ENCODE results near the gene GJB4. TPM values are rescaled to one million over a fixed set of nuclear protein-coding genes. Genes with fewer than 3 reads are reported as not detected.

Gene GJB4
- polyA plus RNA-seq, 1 of the 3 experiments (the other 2 are of a cell fraction), result not detected

- H3K9me3 ChIP-seq, result no peaks in the 10 kb centered on the region
- no peaks in the 10 kb centered on the region; a peak in 1 of 4 replicates for H3K4me1 ChIP-seq (ENCODE audit: control insufficient read depth in 1 of 2, insufficient read depth in 2 of 2, low read depth in 1 of 2, low read length in 1 of 2)
- 43% methylated on average over 4 of the region's 4 CpGs for WGBS (ENCODE audit: low lambda C conversion rate)
- DNase-seq, result peak; percentile 21
- H3K4me3 ChIP-seq (ENCODE audit: low read depth in 2 of 2, low read length in 1 of 2), result no peak overlapping the region
- peak; percentile 68; the same call in 1 of the 2 replicates for TF ChIP-seq USF1 (IDR thresholded peaks at IDR 0.05; ENCODE audit: borderline replicate concordance, low read depth)
- TF ChIP-seq EP300 (IDR thresholded peaks at IDR 0.05; ENCODE audit: borderline replicate concordance in 1 of 2, low read depth in 1 of 2, low read length in 1 of 2), result no peak
- TF ChIP-seq USF2 (IDR thresholded peaks at IDR 0.05; ENCODE audit: borderline replicate concordance, low read depth, low read length), result no peak
- ChIA-PET CTCF (no interaction called here), POLR2A (no interaction called here)
- H3K36me3 ChIP-seq (replicated peaks in 1 of 2; ENCODE audit: control insufficient read depth in 1 of 2, insufficient read depth in 2 of 2, low read length in 1 of 2), result no peaks in the 10 kb centered on the region
- H3K9me2 ChIP-seq, result no peaks in the 10 kb centered on the region
- no peaks in the 10 kb centered on the region for H3F3A ChIP-seq (replicated peaks; ENCODE audit: insufficient read depth)
- no peaks in the 10 kb centered on the region for H4K20me1 ChIP-seq (ENCODE audit: insufficient read depth)
- H3K4me2 ChIP-seq, result no peak overlapping the region
- H3K27me3 ChIP-seq (ENCODE audit: insufficient read depth), result no peaks in the 10 kb centered on the region
- no peak overlapping the region for H2AFZ ChIP-seq (ENCODE audit: low read depth)
- H3K79me2 ChIP-seq (ENCODE audit: insufficient read depth), result no peaks in the 10 kb centered on the region
- no peak overlapping the region for H3K9ac ChIP-seq
- H3K27ac ChIP-seq (ENCODE audit: low read depth in 2 of 2, low read length in 1 of 2), result no peak overlapping the region
These were observed 48.1 kb upstream of the GJB4 start for GRCh38 chr1:34711485-34711884.

- TF ChIP-seq FOSL2 (IDR thresholded peaks at IDR 0.05; ENCODE audit: borderline replicate concordance, low read depth) (no peak), TEAD4 (IDR thresholded peaks at IDR 0.05; ENCODE audit: borderline replicate concordance, insufficient read depth) (no peak), NRF1 (IDR thresholded peaks at IDR 0.05; ENCODE audit: low read depth, low read length) (no peak), USF1 (IDR thresholded peaks at IDR 0.05; ENCODE audit: borderline replicate concordance, low read depth) (no peak), MAX (IDR thresholded peaks at IDR 0.05; ENCODE audit: low read depth) (no peak), PBX3 (IDR thresholded peaks at IDR 0.05) (no peak)
- Histone ChIP-seq H2AFZ (ENCODE audit: low read depth) (no peak overlapping the region), H3K36me3 (replicated peaks in 1 of 2; ENCODE audit: control insufficient read depth in 1 of 2, insufficient read depth in 2 of 2, low read length in 1 of 2) (no peaks in the 10 kb centered on the region), H3K9me2 (no peaks in the 10 kb centered on the region), H3K79me2 (ENCODE audit: insufficient read depth) (no peaks in the 10 kb centered on the region), H3K27ac (ENCODE audit: low read depth in 2 of 2, low read length in 1 of 2) (no peak overlapping the region), H3F3A (replicated peaks; ENCODE audit: insufficient read depth) (no peaks in the 10 kb centered on the region), H3K9me3 (no peaks in the 10 kb centered on the region), H4K20me1 (ENCODE audit: insufficient read depth) (no peaks in the 10 kb centered on the region), H3K4me3 (ENCODE audit: low read depth in 2 of 2, low read length in 1 of 2) (no peak overlapping the region), H3K4me1 (ENCODE audit: control insufficient read depth in 1 of 2, insufficient read depth in 2 of 2, low read depth in 1 of 2, low read length in 1 of 2) (no peaks in the 10 kb centered on the region; a peak in 1 of 4 replicates), H3K4me2 (no peak overlapping the region), H3K9ac (no peak overlapping the region), H3K27me3 (ENCODE audit: insufficient read depth) (no peaks in the 10 kb centered on the region)
- no peak for DNase-seq
- POLR2A ChIA-PET, result no interaction called here
- WGBS (ENCODE audit: low lambda C conversion rate), result 29% methylated on average over 7 of the region's 7 CpGs
- CTCF ChIA-PET, result no interaction called here
These were observed 47.4 kb upstream of the GJB4 start for GRCh38 chr1:34712007-34712688.
